GM23248 (cell line): ENCODE data around the gene LYSMD1.

ENCODE experiments used
- EZH2 ChIP-seq: fragments of 200-600 bp; sonication (generic); IDR thresholded peaks from 2 replicates; pipeline ENCODE4 v1.6.1; 2018; ENCODE audit warnings: antibody characterized with exemption, mild to moderate bottlenecking; ENCODE audit not compliant: insufficient read depth, poor library complexity, severe bottlenecking
- EZH2phosphoT487 ChIP-seq: fragments of 200-600 bp; sonication (generic); IDR thresholded peaks from 2 replicates; pipeline ENCODE4 v1.6.1; 2018; ENCODE audit warnings: antibody characterized with exemption, moderate library complexity, mild to moderate bottlenecking, low read depth; ENCODE audit not compliant: insufficient read depth

DNA sequence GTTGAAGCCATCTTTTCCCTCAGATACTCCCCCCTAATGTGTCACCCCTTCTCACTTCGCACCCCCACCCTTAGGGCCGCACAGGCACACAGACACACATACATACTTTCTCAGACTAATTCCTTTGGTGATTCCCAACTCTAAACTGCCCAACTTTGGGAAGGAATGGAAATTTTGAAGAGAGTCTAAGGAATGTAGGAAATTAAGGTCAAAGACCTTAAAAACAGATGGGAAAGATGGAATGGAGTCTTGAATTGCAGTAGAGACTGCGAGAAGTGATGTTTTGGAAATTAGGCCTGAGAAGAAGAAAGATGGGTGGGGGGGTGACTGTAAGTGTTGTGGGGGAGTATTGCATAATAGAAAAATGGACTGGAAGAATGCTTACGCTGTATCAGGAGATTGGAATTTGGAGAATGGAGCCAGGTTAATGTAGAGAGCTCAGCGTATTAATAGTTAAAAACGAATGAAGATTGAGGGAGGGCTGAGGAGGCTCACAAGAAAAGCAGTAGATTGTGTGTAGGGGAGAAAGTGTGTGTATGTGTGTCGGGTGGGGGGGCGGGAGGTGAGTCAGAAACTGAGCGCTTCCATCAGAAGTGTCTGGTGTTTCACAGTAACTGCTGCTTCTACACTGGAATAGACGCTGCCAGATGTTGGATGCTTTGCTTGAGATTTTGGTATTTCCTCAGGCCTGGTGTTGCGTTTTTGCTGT lies 34.3 kb upstream of the LYSMD1 start:
- TF ChIP-seq EZH2, result no peak
- TF ChIP-seq EZH2phosphoT487, result no peak
